ENCODE measurements around the gene HELZ2.

HELZ2 gene

DNA sequence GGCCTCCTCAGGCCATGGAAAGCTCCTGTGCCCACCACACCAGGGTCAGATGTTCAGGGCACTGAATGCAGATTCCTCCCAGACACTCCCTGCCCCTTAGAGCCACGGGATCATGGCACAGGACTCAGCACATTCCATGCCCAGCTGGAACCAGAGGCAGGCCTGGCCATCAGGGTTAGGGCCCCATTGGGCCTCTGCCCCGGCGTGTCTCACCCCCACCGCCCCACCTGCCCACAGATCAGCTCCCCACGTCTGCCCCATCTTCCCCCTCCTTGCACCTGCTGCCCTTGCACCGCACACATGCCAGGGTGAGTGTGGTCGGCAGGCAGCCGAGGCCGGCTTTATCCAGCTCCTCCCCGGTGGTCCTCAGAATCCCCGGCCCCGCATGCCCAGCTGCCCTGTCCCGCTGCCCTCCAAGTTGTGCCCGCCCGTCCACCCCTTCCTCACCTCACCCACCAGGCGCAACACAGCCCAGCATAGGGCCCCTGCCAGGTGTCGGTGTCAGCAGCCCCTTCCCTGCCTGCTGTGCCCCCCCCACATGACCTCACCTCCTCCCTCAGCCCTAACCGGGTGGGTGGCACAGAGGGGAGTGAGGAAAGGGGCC, 24.3 kb downstream of the HELZ2 start:
- no peak overlapping the region for H3K4me2 ChIP-seq (ENCODE audit: low read length)
- H3K27ac ChIP-seq (ENCODE audit: low read depth, low read length), result no peak overlapping the region
- peaks cover 7% of the 10 kb centered on the region for H3F3A ChIP-seq (ENCODE audit: control insufficient read depth, insufficient read depth)
- H3K4me3 ChIP-seq (ENCODE audit: low read length), result no peak overlapping the region
- no peaks in the 10 kb centered on the region for H3K79me2 ChIP-seq (ENCODE audit: control insufficient read depth, low read length)
- H3K36me3 ChIP-seq (ENCODE audit: control insufficient read depth, low read length), result no peaks in the 10 kb centered on the region
- TF ChIP-seq, protein P1, sequence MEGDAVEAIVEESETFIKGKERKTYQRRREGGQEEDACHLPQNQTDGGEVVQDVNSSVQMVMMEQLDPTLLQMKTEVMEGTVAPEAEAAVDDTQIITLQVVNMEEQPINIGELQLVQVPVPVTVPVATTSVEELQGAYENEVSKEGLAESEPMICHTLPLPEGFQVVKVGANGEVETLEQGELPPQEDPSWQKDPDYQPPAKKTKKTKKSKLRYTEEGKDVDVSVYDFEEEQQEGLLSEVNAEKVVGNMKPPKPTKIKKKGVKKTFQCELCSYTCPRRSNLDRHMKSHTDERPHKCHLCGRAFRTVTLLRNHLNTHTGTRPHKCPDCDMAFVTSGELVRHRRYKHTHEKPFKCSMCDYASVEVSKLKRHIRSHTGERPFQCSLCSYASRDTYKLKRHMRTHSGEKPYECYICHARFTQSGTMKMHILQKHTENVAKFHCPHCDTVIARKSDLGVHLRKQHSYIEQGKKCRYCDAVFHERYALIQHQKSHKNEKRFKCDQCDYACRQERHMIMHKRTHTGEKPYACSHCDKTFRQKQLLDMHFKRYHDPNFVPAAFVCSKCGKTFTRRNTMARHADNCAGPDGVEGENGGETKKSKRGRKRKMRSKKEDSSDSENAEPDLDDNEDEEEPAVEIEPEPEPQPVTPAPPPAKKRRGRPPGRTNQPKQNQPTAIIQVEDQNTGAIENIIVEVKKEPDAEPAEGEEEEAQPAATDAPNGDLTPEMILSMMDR (IDR thresholded peaks at IDR 0.05; ENCODE audit: low read depth, low read length, poor library complexity, severe bottlenecking), result no peak
- TF ChIP-seq EZH2phosphoT487 (IDR thresholded peaks at IDR 0.05; ENCODE audit: borderline replicate concordance, low read length), result no peak
- peaks cover 40% of the 10 kb centered on the region for H3K4me1 ChIP-seq (ENCODE audit: control insufficient read depth, low read length)
- H3K9me2 ChIP-seq (replicated peaks; ENCODE audit: control insufficient read depth, low read length), result no peaks in the 10 kb centered on the region
- H3K9me3 ChIP-seq (ENCODE audit: control insufficient read depth, insufficient read depth, low read length), result no peaks in the 10 kb centered on the region
- peaks cover 4% of the 10 kb centered on the region; the same call in 1 of the 2 replicates for H4K20me1 ChIP-seq (ENCODE audit: control insufficient read depth, insufficient read depth, low read depth, low read length)
- peaks cover 54% of the 10 kb centered on the region for H3K27me3 ChIP-seq (ENCODE audit: control insufficient read depth, low read length)

DNA sequence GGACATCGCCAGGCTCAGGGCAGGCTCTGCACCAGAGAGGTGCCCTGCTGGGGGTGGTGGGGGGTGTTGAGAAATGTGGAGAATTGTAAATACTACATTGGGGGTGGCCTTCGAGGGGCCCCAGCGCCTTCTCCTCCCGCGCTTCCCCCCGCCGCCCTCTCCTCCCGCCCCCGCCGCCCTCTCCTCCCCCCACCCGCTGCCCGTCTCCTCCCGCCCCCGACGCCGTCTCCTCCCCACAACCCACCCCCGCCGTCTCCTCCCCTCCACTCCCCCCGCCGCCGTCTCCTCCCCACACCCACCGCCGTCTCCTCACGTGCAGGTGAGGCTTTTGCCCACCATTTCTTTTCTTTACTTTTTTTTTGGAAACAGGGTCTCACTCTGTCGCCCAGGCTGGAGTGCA, 25.0 kb downstream of the HELZ2 start:
- Histone ChIP-seq H3K4me1 (ENCODE audit: control insufficient read depth, low read length) (peaks cover 33% of the 10 kb centered on the region), H3K4me3 (ENCODE audit: low read length) (no peak overlapping the region), H3K4me2 (ENCODE audit: low read length) (no peak overlapping the region), H4K20me1 (ENCODE audit: control insufficient read depth, insufficient read depth, low read depth, low read length) (peaks cover 4% of the 10 kb centered on the region; the same call in 1 of the 2 replicates), H3K79me2 (ENCODE audit: control insufficient read depth, low read length) (no peaks in the 10 kb centered on the region), H3K9me2 (replicated peaks; ENCODE audit: control insufficient read depth, low read length) (no peaks in the 10 kb centered on the region), H3K9me3 (ENCODE audit: control insufficient read depth, insufficient read depth, low read length) (no peaks in the 10 kb centered on the region), H3K27me3 (ENCODE audit: control insufficient read depth, low read length) (peaks cover 57% of the 10 kb centered on the region), H3K27ac (ENCODE audit: low read depth, low read length) (no peak overlapping the region), H3K36me3 (ENCODE audit: control insufficient read depth, low read length) (no peaks in the 10 kb centered on the region), H3F3A (ENCODE audit: control insufficient read depth, insufficient read depth) (peaks cover 7% of the 10 kb centered on the region)
- no peak for TF ChIP-seq EZH2phosphoT487 (IDR thresholded peaks at IDR 0.05; ENCODE audit: borderline replicate concordance, low read length)
- TF ChIP-seq, protein P1 (IDR thresholded peaks at IDR 0.05; ENCODE audit: low read depth, low read length, poor library complexity, severe bottlenecking), result no peak

DNA sequence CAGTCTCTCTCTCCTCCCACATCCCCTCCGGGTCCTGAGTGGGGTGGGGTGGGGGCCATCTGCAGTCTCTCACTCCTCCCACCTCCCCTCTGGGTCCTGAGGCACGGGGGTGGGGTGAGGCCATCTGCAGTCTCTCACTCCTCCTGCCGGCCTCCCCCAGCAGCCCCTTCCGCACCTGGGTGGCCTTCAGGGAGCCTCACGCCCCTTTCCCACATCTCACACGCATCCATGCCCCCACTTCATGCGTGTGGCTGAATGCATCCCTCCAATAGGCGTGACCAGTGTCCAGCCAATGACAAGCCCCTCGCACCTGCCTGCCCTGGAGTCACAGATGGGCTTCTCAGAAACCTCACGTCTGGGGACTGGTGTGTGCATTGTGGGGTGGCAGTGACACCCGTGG, 25.5 kb downstream of the HELZ2 start:
- Histone ChIP-seq H3K27me3 (ENCODE audit: control insufficient read depth, low read length) (peaks cover 61% of the 10 kb centered on the region), H3F3A (ENCODE audit: control insufficient read depth, insufficient read depth) (peaks cover 7% of the 10 kb centered on the region), H3K4me2 (ENCODE audit: low read length) (no peak overlapping the region), H3K9me2 (replicated peaks; ENCODE audit: control insufficient read depth, low read length) (no peaks in the 10 kb centered on the region), H4K20me1 (ENCODE audit: control insufficient read depth, insufficient read depth, low read depth, low read length) (peaks cover 4% of the 10 kb centered on the region; the same call in 1 of the 2 replicates), H3K4me1 (ENCODE audit: control insufficient read depth, low read length) (peaks cover 28% of the 10 kb centered on the region), H3K79me2 (ENCODE audit: control insufficient read depth, low read length) (no peaks in the 10 kb centered on the region), H3K4me3 (ENCODE audit: low read length) (no peak overlapping the region), H3K9me3 (ENCODE audit: control insufficient read depth, insufficient read depth, low read length) (no peaks in the 10 kb centered on the region), H3K36me3 (ENCODE audit: control insufficient read depth, low read length) (no peaks in the 10 kb centered on the region), H3K27ac (ENCODE audit: low read depth, low read length) (no peak overlapping the region)
- TF ChIP-seq EZH2phosphoT487 (IDR thresholded peaks at IDR 0.05; ENCODE audit: borderline replicate concordance, low read length), result no peak
- TF ChIP-seq, protein P1 (IDR thresholded peaks at IDR 0.05; ENCODE audit: low read depth, low read length, poor library complexity, severe bottlenecking), result no peak

Data from DOHH2 (cell line).